ENCODE measurements around the gene ARL10.

The ARL10 gene

GRCh38 chr5:176381979-176382378 is 16.7 kb downstream of the ARL10 start:
- no peak for DNase-seq (ENCODE audit: extremely low spot score)
- POLR2A ChIA-PET: interaction anchor here (1.2 to 1.3 kb wide), 2 partner anchors 10 to 21 kb away, joined by 3 read pairs; no protein-coding TSS in a partner anchor
- CTCF ChIA-PET: interaction anchor here (1.2 to 3.1 kb wide), 2 partner anchors 12 to 35 kb away, joined by 3 to 11 read pairs; no protein-coding TSS in a partner anchor
- TF ChIP-seq, protein P1, sequence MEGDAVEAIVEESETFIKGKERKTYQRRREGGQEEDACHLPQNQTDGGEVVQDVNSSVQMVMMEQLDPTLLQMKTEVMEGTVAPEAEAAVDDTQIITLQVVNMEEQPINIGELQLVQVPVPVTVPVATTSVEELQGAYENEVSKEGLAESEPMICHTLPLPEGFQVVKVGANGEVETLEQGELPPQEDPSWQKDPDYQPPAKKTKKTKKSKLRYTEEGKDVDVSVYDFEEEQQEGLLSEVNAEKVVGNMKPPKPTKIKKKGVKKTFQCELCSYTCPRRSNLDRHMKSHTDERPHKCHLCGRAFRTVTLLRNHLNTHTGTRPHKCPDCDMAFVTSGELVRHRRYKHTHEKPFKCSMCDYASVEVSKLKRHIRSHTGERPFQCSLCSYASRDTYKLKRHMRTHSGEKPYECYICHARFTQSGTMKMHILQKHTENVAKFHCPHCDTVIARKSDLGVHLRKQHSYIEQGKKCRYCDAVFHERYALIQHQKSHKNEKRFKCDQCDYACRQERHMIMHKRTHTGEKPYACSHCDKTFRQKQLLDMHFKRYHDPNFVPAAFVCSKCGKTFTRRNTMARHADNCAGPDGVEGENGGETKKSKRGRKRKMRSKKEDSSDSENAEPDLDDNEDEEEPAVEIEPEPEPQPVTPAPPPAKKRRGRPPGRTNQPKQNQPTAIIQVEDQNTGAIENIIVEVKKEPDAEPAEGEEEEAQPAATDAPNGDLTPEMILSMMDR (IDR thresholded peaks at IDR 0.05; ENCODE audit: control extremely low read depth, extremely low read depth, low read depth, missing control alignments): no peak

DNA sequence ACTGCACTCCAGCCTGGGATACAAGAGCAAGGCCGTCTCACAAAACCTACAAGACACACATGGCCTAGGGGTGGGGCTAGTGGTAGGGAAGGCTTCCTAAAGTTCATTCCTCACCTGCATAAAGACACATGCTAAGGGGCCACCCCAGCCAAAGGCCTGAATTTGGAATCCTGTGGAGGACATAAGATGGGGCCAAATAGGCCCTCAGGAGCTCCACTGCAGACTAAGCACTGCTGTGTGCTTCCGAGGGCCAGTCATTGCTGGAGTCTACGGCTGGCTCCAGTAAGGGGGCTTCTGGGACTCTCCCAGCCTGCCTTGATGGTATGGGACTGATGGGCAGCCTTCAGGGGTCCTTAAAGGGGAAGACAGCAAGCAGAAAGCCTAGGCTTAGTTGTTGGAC is 17.4 kb downstream of the ARL10 start:
- POLR2A ChIA-PET: interaction anchor here (0.5 to 1.3 kb wide), 2 partner anchors 10 to 78 kb away, joined by 3 read pairs; no protein-coding TSS in a partner anchor
- no peak for DNase-seq (ENCODE audit: extremely low spot score)
- TF ChIP-seq, protein P1 (IDR thresholded peaks at IDR 0.05; ENCODE audit: control extremely low read depth, extremely low read depth, low read depth, missing control alignments): no peak
- CTCF ChIA-PET: interaction anchor here (1.2 kb wide), 1 partner anchor 34 kb away, joined by 3 read pairs; no protein-coding TSS in a partner anchor

DNA sequence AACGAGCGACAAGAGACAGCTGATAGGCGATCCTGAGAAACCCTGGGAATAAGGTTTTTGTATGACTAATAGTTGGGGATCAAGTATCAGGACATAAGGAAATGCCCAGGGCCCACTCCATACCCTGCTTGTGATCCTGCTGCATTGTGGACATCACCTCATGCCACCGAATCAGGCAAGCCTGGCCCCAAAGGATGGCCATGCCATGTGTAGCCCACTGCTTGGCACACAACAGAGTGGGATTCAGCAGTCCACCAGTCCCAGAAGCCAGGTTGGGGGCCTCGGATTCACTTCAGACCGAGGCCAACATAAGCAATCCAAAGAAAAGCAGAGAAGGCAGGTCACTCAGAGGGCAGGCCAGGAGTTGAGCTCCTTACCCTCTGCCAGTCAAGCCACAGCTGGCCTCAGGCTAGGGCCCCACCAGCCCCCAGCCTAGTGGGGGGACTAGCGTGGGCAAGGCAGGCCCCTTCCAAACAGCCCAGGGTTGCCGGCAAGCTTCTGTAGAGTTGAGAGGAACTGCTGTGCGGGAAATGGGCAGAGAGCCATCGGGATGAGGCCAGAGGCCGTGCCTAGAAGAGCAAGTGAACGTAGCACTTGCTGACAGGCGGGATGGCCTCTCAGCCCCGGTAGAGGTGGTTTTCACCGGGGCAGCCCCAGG is 18.1 kb downstream of the ARL10 start:
- CTCF ChIA-PET: interaction anchor here (1.2 kb wide), 1 partner anchor 33 kb away, joined by 3 read pairs; no protein-coding TSS in a partner anchor
- no peak for DNase-seq (ENCODE audit: extremely low spot score)
- TF ChIP-seq, protein P1 (IDR thresholded peaks at IDR 0.05; ENCODE audit: control extremely low read depth, extremely low read depth, low read depth, missing control alignments): no peak
- POLR2A ChIA-PET: interaction anchor here (0.5 to 0.6 kb wide), 2 partner anchors 78 to 164 kb away, joined by 3 to 4 read pairs; no protein-coding TSS in a partner anchor

DNA sequence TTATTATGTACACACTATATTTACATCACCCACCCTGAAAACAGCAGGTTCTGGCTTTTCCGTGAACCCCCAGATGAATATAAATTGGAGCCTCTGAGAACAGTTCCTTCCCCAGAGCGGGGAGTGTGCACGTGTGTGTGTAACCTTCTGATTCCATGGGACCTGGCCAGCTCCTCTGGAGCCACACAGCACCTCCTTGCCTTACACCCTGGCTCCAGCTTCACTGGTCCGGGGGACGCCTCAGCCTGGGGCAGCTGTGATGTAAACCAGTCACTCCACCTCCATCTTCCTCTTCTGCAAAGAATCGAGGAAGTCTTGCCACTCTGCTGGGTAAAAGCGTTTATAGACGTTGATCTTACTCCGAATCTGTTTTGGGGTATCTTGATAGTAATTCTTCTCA is 18.7 kb downstream of the ARL10 start:
- TF ChIP-seq, protein P1 (IDR thresholded peaks at IDR 0.05; ENCODE audit: control extremely low read depth, extremely low read depth, low read depth, missing control alignments): no peak
- DNase-seq (ENCODE audit: extremely low spot score): no peak
- POLR2A ChIA-PET: interaction anchor here (0.6 kb wide), 1 partner anchor 163 kb away, joined by 4 read pairs; no protein-coding TSS in a partner anchor
- CTCF ChIA-PET: no interaction called here

- ChIA-PET CTCF (no interaction called here), POLR2A (interaction anchor here (0.6 kb wide), 1 partner anchor 1019 kb away, joined by 3 read pairs; no protein-coding TSS in a partner anchor)
- DNase-seq (ENCODE audit: extremely low spot score): no peak
- TF ChIP-seq, protein P1 (IDR thresholded peaks at IDR 0.05; ENCODE audit: control extremely low read depth, extremely low read depth, low read depth, missing control alignments): no peak
Measured at GRCh38 chr5:176384366-176384930, 19.2 kb downstream of the ARL10 start.

DNA sequence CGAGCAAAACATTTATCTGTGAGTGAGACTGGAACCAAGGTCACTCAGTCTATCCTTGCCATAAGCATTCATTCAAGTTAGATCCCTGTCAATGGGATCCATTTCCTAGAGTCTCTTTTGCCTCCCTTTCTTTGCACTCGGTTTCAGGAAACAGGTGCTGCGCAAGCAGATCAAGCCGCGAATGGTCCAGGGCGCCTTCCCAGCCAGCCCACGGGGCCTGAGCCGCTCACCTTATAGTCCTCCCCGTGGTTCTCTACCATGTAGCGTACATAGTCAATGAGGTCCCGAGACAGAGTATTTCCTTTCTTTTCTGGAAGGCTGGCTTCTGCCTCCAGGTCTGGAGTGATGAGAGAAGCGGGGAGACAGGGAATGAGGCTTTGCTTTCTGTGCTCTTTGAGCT is 19.7 kb downstream of the ARL10 start:
- ChIA-PET POLR2A (interaction anchor here (0.6 to 1.2 kb wide), 2 partner anchors 24 to 1018 kb away, joined by 3 read pairs; partner anchors contain the start of gene KIAA1191), CTCF (interaction anchor here (1.1 kb wide), 1 partner anchor 8 kb away, joined by 3 read pairs; no protein-coding TSS in a partner anchor)
- no peak for DNase-seq (ENCODE audit: extremely low spot score)
- TF ChIP-seq, protein P1 (IDR thresholded peaks at IDR 0.05; ENCODE audit: control extremely low read depth, extremely low read depth, low read depth, missing control alignments): no peak
